ENCODE measurements around the gene BACE1-AS. TPM values are rescaled to one million over a fixed set of nuclear protein-coding genes. Genes with fewer than 3 reads are reported as not detected.

BACE1-AS gene
- total and polyA plus RNA-seq, 2 of the 8 experiments (the other 6 are each of a cell fraction or from before 2014, with no cell fraction given), result 14.9 to 17.4 TPM

DNA sequence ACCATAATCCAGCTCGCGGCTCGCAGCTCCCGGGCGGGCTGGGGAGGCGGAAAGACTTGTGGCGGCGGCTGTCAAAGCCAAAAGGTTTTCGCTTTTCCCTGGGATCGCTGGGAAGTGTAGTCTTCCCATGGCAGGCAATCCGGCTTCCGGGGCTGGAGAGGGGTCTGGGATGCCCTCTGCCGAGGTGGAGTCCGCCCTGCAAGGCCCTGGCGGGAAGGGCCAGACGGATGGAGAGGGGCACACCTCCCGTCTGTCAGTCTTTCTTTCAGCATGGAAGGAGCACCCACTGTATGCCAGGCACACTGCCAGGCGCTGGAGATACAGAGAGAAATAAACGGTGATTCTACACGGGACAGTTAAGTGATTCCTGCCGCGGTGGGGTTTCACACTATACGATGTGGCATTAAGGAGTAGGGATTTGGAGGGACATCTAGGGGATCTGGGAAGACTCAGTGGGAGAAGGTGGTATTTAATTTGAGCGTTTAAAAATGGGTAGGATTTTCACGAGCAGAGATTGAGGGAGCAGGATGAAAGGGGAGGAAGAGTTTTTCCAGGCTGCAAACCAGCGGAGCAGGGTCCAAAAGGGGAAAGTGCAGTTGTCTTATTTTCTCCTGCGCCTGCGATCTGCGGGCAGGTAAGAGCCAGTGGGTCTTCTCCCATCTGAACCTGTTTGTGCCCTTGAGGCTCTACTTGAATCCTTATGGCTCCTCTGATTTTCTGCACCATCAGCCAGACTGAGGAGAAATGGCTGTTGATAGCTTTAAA lies 25.2 kb downstream of the BACE1-AS start, which contains the start of gene BACE1:
Gene BACE1 (minus strand): TSS at position 60 of the 765 bp plus-strand sequence. CDS start 461 bp downstream, outside the sequence.
- ChIA-PET POLR2A (ENCODE audit: partially characterized antibody) (interaction anchor here (0.9 to 2.0 kb wide), 4 partner anchors 10 to 16 kb away, joined by 3 to 6 read pairs (median 4); partner anchors contain the start of gene CEP164), CTCF (ENCODE audit: partially characterized antibody) (interaction anchor here (0.7 to 1.9 kb wide), 4 partner anchors 11 to 90 kb away, joined by 3 to 7 read pairs (median 4); no protein-coding TSS in a partner anchor)
- Histone ChIP-seq H3K36me3 (ENCODE audit: control insufficient read depth in 2 of 4, insufficient read depth in 4 of 4, low read length in 3 of 4) (no peaks in the 10 kb centered on the region), H2BK120ac (replicated peaks; ENCODE audit: low read depth, low read length) (no peak within 1 kb of the TSS), H3K4me3 (ENCODE audit: extremely low read depth in 1 of 4, insufficient read depth in 2 of 4, low read depth in 3 of 4, low read length in 4 of 4) (peak within 1 kb of the TSS; percentile 46 to 78 (median 72)), H3K9ac (replicated peaks in 1 of 4; ENCODE audit: extremely low read depth in 1 of 4, low read depth in 3 of 4, low read length in 3 of 4) (peak within 1 kb of the TSS in 2 of 4 experiments; percentile 5 to 55; a peak in 3 of 7 replicates), H4K8ac (ENCODE audit: extremely low read depth, insufficient read depth, low read length) (no peak within 1 kb of the TSS; the same call in 1 of the 2 replicates), H2AK5ac (ENCODE audit: low read depth, low read length) (no peak within 1 kb of the TSS), H3K23me2 (ENCODE audit: low read depth, low read length) (peaks cover 10% of the 10 kb centered on the region; the same call in 1 of the 2 replicates), H3K79me2 (ENCODE audit: control insufficient read depth in 1 of 2, insufficient read depth in 2 of 2, low read length in 2 of 2) (no peaks in the 10 kb centered on the region), H2BK15ac (ENCODE audit: low read length) (no peak within 1 kb of the TSS), H3K9me3 (ENCODE audit: insufficient read depth in 2 of 2, low read depth in 1 of 2, low read length in 1 of 2) (no peaks in the 10 kb centered on the region), H3K4ac (replicated peaks; ENCODE audit: insufficient read length, low read depth, low read length) (no peak within 1 kb of the TSS), H3K79me1 (ENCODE audit: low read depth, low read length) (no peaks in the 10 kb centered on the region), H2BK5ac (ENCODE audit: low read depth, low read length) (no peak within 1 kb of the TSS), H4K20me1 (replicated peaks in 1 of 2; ENCODE audit: control insufficient read depth in 1 of 2, insufficient read depth in 2 of 2, low read length in 2 of 2) (peaks cover 0 to 1% of the 10 kb centered on the region in 2 experiments), H3K18ac (ENCODE audit: extremely low read depth, low read length) (no peak within 1 kb of the TSS), H4K91ac (replicated peaks; ENCODE audit: insufficient read length, low read length) (no peak within 1 kb of the TSS), H3K4me1 (replicated peaks in 1 of 4; ENCODE audit: control insufficient read depth in 3 of 4, insufficient read depth in 4 of 4, low read length in 3 of 4) (peaks cover 5 to 10% (median 8%) of the 10 kb centered on the region in 4 experiments), H3K27me3 (replicated peaks in 1 of 4; ENCODE audit: control insufficient read depth in 3 of 4, extremely low read depth in 1 of 4, insufficient read depth in 3 of 4, low read length in 3 of 4) (peaks cover 0 to 7% (median 2%) of the 10 kb centered on the region in 4 experiments; a peak in 5 of 7 replicates), H4K5ac (ENCODE audit: insufficient read length, low read depth, low read length) (no peak within 1 kb of the TSS), H3K4me2 (ENCODE audit: insufficient read depth in 1 of 2, low read depth in 2 of 2, low read length in 2 of 2) (peak within 1 kb of the TSS; percentile 57 to 70), H2BK20ac (ENCODE audit: low read length) (no peak within 1 kb of the TSS), H3K14ac (ENCODE audit: insufficient read length) (no peak within 1 kb of the TSS), H2AFZ (ENCODE audit: low read length) (peak within 1 kb of the TSS; percentile 97), H3K27ac (ENCODE audit: low read depth, low read length) (no peak within 1 kb of the TSS), H3K23ac (ENCODE audit: insufficient read length) (no peak within 1 kb of the TSS), H3K56ac (replicated peaks; ENCODE audit: insufficient read length, low read depth, low read length) (no peak within 1 kb of the TSS), H2BK12ac (ENCODE audit: low read depth, low read length) (no peak within 1 kb of the TSS)
- FAIRE-seq (peak; percentile 71), DNase-seq (ENCODE audit: low read depth in 1 of 2, low spot score in 2 of 2) (peak; percentile 72 to 87)
- 16 to 100% methylated on average over 1 to 25 of the region's 29 CpGs for WGBS, 2 experiments (ENCODE audit: extremely low coverage in 1 of 2, insufficient coverage in 1 of 2, insufficient read length in 1 of 2, insufficient replicate concordance in 2 of 2, low coverage in 1 of 2, low lambda C conversion rate in 2 of 2, missing lambda C conversion rate in 1 of 2)
